ENCODE measurements around the gene KLHL12.

Gene KLHL12

GRCh38 chr1:202966006-202966898 lies 39.2 kb upstream of the KLHL12 start:
- peak overlapping the region; percentile 66 for H3K27ac ChIP-seq
- no peak for TF ChIP-seq CTCF (conservative IDR thresholded peaks at IDR 0.05)

- no peak overlapping the region for H3K27ac ChIP-seq
- no peak for TF ChIP-seq CTCF (conservative IDR thresholded peaks at IDR 0.05)
Observed at GRCh38 chr1:202965422-202965821, 38.4 kb upstream of the KLHL12 start.

- no peak overlapping the region for H3K27ac ChIP-seq
- TF ChIP-seq CTCF (conservative IDR thresholded peaks at IDR 0.05), result no peak
Observed at GRCh38 chr1:202964791-202965410, 37.9 kb upstream of the KLHL12 start.

- no peak for TF ChIP-seq CTCF (conservative IDR thresholded peaks at IDR 0.05)
- no peak overlapping the region for H3K27ac ChIP-seq
Observed at GRCh38 chr1:202961220-202961880, 34.3 kb upstream of the KLHL12 start.

GRCh38 chr1:202959276-202959620 lies 32.2 kb upstream of the KLHL12 start:
- no peak for TF ChIP-seq CTCF (conservative IDR thresholded peaks at IDR 0.05)
- no peak overlapping the region for H3K27ac ChIP-seq

GRCh38 chr1:202958544-202959275 lies 31.7 kb upstream of the KLHL12 start:
- TF ChIP-seq CTCF (conservative IDR thresholded peaks at IDR 0.05), result no peak
- peak overlapping the region; percentile 85 for H3K27ac ChIP-seq
